ENCODE data around the gene OR8D2.

DNA sequence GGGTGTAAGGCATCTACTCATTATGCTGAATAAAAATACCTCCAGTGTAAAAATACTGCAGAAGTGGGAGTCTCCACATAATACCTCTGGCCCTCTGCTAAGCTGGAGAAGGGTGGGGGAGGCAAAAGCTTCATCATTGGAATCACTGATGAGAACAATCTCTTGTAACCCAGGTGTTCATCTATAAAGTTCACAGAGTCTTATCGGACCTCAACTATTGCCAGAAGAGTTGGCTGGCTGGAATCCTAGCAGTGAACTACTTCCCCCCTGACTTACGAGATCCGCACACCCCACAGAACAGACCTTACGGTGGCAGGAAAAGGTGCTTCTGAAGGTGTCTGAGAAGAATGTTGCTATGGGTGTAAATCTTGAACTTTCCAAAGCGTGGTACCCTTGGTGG is 8.7 kb downstream of the OR8D2 start:
- TF ChIP-seq, protein P1, sequence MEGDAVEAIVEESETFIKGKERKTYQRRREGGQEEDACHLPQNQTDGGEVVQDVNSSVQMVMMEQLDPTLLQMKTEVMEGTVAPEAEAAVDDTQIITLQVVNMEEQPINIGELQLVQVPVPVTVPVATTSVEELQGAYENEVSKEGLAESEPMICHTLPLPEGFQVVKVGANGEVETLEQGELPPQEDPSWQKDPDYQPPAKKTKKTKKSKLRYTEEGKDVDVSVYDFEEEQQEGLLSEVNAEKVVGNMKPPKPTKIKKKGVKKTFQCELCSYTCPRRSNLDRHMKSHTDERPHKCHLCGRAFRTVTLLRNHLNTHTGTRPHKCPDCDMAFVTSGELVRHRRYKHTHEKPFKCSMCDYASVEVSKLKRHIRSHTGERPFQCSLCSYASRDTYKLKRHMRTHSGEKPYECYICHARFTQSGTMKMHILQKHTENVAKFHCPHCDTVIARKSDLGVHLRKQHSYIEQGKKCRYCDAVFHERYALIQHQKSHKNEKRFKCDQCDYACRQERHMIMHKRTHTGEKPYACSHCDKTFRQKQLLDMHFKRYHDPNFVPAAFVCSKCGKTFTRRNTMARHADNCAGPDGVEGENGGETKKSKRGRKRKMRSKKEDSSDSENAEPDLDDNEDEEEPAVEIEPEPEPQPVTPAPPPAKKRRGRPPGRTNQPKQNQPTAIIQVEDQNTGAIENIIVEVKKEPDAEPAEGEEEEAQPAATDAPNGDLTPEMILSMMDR (IDR thresholded peaks at IDR 0.05; ENCODE audit: low read length), result no peak
- TF ChIP-seq EZH2 (IDR thresholded peaks at IDR 0.05; ENCODE audit: borderline replicate concordance, low read length), result no peak
